ENCODE data around the gene DHRS1.
A peak's percentile ranks its signal among the peaks of the same experiment; 100 is the strongest.

DHRS1 gene

DNA sequence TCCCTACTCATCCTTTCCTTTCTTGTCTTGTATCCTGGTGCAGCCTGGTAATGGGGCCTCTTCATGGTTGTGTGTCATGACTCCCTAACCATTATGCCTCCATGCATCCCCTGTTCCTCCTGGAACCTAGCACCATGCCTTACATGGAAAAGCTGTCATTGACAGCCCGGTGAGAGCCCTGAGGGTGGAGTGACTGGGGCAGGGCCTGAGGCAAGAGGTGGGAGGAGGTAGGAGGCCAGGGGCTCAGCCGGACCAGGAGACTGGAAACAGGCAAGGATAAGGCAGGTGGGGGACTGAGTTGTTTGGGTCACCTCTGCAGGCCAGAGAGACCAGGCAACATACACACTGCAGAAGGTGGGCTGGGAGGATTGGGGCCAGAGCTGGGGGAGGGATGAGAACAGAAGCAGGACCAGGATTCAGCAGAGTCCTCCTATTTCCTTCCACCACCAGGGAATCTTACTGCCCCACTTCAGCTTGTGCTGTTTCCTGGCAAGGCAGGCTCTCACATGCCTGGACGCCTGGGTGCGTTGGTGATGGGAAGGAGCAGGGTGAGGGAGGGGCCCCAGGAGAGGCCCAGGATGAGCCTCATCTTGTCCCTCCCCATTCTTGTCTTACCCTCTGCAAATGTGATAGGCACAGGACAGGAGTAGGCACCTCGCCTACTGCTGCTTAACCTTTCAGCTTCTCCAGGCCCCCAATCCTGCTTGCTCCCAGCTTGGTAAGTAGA is 10.1 kb upstream of the DHRS1 start, which contains the start of gene LTB4R2:
Gene LTB4R2, plus strand, starts transcription at position 603 of the 727 bp plus-strand sequence. CDS start 525 bp downstream, outside the sequence.
- DNase-seq (ENCODE audit: low read depth): no peak

GRCh38 chr14:24308342-24309124 is 9.0 kb upstream of the DHRS1 start:
- no peak for DNase-seq (ENCODE audit: low read depth)

GRCh38 chr14:24307575-24308341 is 8.2 kb upstream of the DHRS1 start, which contains the start of gene CIDEB:
Gene CIDEB, minus strand, starts transcription at chr14:24307977. Its CDS starts 119 bp downstream, at chr14:24307858.
- DNase-seq (ENCODE audit: low read depth): peak; percentile 67

GRCh38 chr14:24307156-24307574 is 7.6 kb upstream of the DHRS1 start:
- no peak for DNase-seq (ENCODE audit: low read depth)

DNA sequence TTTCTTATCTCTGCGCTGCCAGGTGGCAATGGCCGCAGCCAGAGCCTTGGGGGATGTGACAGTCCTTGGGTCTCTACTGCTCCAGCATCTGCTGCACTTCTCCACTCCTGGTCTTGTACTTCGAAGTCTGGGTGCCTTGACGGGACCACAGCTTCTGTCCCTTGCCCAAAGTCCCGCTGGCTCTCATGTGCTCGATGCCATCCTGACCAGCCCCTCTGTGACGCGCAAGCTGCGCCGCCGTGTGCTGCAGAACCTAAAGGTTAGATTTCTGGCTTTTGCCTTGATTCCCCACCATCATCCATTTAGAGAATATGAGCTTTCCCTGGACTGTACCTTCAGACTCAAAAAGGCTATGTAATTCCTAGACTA is 4.4 kb upstream of the DHRS1 start:
- DNase-seq (ENCODE audit: low read depth): no peak

DNA sequence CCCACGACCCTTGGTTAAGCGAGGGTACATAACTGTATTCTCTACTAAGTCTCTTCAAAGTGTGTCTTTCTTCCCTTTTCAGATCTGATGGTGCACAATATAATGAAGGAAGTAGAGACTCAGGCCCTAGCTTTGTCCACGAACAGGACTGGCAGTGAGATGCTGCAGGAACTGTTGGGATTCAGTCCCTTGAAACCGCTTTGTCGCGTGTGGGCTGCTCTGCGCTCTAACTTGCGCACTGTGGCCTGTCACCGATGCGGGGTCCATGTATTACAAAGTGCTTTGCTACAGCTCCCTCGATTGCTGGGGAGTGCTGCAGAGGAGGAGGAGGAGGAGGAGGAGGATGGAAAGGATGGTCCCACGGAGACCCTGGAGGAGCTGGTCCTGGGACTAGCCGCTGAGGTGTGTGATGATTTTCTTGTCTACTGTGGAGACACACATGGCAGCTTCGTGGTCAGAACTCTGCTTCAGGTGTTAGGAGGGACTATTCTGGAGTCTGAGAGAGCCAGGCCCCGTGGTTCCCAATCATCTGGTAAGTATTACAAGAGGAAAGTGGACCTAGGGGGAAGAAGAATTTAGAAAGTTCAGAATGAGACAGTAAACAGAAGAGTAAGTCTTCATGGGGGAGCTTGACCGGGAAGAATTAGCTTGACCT is 873 bp upstream of the DHRS1 start:
- DNase-seq (ENCODE audit: low read depth): no peak

DNA sequence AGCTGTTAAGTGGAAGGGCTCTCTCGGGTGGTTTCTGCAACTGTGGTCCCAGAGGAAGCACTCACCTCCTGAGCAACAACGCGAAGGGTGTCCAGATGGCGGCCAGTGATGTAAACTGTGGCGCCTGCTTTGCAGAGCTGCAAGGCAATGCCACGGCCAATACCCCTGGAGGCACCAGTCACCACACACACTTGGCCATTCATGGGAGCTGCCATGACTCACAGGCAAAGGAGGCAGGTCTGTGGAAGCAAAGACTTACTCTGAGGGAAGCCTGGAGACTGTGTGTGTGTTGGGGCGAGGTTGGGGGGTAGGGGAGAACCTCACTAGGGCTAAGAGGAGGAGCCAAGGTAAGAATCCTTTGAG is 707 bp downstream of the DHRS1 start:
- peak; percentile 95 for DNase-seq (ENCODE audit: low read depth)

GRCh38 chr14:24297190-24297964 is 2.2 kb downstream of the DHRS1 start:
- peak; percentile 58 for DNase-seq (ENCODE audit: low read depth)

DNA sequence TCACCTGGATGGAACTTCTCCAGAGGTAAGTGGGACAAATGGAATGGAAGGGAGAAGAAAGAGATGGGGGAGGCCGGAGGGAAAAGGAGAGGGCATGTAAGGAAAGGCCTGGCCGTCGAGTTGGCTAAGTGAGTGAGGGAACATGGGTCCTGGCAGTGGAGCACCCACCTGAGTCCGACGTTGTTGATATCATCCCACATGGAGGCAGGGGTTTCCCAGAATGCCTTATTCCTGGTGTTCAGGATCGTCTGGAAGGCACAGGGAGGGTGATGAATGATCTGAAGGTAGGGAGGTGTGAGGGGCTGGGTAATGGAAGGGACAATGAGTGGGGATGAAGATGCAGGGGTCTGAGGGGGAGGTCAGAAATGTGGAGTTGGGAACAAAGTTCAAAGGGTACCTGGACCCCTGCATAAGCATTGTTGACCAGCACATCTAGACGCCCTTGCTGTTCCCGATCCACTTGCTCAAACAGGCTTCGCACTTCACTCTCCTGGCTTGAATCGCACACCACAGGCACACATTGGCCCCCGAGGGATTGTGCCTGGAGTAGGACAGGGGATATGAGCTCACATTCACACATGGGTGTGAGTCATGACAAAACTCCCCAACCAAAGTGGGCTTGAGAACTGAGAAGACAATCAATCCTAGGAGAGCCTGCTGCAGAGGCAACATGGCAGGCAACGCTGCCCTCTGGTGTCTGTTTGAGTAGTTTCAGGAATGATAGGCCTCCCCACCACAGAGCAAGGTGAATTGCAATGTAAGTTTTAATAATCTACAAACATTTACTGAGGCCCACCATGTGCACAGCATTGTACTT is 3.0 kb downstream of the DHRS1 start:
- peak; percentile 95 for DNase-seq (ENCODE audit: low read depth)

GRCh38 chr14:24293525-24293924 is 6.1 kb downstream of the DHRS1 start:
- no peak for DNase-seq (ENCODE audit: low read depth)

DNA sequence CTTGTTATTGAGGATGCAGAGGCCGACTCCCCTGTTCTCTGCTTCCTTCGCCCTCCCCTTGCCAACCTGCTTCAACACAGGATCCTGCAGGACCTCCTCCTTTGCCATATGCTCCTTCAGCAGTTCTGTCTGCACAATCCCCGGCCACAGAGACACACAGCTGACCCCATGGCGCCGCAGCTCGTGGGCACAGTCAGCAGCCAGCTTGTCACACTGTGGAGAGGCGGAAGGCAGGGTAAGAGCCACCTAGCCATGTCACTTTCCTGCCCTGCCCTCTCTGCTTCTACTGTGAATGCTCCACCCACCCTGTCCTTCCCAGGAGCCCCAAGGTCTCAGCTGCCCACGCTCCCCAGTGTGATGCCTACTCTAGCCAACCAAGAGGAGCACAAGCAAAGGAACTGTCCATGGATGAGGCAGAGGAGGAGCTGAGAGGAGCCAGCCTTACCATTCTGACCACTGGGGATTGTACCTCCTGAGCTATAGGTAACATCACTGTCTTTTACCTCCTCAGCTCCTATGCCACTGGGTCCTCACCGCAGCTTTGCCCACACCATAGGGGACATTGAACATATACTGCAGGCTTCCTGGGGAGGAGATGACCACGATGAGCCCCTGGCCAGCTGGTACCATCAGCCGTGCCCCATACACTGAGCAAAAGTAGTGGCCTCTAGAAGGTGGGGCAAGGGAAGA is 7.3 kb downstream of the DHRS1 start:
- DNase-seq (ENCODE audit: low read depth): no peak

DNA sequence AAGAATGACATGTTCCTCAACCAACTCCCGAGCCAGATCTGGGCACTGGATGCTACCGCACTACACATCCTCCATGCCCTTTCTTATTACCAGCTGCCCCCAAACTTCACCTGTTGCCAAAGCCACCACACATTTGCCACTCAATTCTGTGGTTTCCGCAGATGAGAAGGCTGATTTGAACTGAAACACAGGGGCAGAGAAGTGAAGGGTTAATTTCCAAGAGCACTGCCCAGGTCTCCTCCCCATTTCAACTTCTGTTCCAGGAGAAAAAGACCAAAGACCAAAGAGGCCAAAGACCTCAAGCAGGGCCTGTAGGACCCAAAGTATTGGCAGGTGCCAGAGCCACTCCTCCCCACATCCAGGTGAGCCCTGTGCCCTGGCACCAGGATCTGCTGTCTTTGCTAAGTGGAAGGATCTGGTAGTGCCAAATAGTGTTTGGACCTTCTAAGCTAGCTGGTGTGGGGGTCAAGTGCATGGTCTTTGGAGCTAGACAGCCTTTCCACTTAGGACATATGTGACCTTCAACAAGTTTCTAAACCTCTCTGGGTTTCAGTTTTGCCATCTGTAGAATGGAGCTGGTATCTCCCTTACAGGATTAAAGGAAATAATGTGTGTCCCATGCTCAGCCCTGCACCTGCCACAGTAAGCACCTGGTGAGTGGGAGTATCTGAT is 8.0 kb downstream of the DHRS1 start:
- DNase-seq (ENCODE audit: low read depth): no peak

GRCh38 chr14:24290746-24291145 is 8.8 kb downstream of the DHRS1 start:
- DNase-seq (ENCODE audit: low read depth): no peak

- no peak for DNase-seq (ENCODE audit: low read depth)
These were observed 9.8 kb downstream of the DHRS1 start for GRCh38 chr14:24289649-24290280.

DNA sequence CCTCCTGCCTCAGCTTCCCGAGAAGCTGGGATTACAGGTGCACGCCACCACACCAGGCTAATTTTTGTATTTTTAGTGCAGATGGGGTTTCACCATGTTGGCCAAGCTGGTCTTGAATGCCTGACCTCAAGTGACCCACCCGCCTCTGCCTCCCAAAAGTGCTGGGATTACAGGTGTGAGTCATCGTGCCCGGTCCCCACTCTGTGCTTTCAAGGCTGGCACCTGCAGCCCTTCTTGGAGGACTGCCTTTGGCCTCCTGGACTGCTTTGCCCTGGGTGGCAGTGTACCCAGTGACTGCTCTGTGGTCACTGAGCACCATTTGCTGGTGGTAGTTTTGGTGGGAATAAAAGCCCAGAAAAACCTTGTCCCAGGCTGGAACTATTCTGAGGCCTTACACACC is 12.6 kb downstream of the DHRS1 start:
- DNase-seq (ENCODE audit: low read depth): no peak

- DNase-seq (ENCODE audit: low read depth): no peak
These were observed 14.2 kb downstream of the DHRS1 start for GRCh38 chr14:24285351-24285750.

DNA sequence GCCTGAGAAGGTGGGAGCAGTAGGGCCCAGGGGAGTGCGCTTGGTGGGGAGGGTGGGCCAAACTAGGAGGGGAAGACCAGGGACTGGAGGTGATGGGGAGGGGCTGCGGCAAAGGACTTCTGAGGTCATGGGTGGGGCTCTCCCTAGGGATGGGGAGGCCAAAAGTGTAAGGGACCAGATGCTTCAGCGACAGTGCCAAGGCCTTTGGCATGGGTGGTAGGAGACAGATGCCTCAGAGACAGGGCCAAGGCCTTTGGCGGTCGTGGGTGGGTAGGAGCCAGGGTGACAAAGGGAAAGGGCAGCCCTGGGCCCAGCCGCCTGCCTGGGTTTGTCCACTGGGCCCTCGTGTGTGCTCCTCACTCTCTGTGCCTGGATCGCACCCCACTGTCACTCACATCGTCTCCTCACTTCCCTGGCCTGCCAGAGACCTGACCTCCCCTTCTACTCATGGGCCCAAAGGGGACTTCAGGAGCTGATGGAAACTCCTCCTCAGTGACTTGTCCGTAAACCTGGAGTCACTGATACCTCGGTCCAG is 15.0 kb downstream of the DHRS1 start:
- no peak for DNase-seq (ENCODE audit: low read depth)

- DNase-seq (ENCODE audit: low read depth): no peak
These were observed 15.7 kb downstream of the DHRS1 start for GRCh38 chr14:24283796-24284460.
